ENCODE measurements around the gene LMTK2. TPM values are rescaled to one million over a fixed set of nuclear protein-coding genes. Genes with fewer than 3 reads are reported as not detected.

The LMTK2 gene
- total RNA-seq, 2 experiments from 2014 or later: 10.0 to 17.5 TPM

- intact Hi-C loops (cut with micrococcal nuclease; ENCODE audit: unreplicated experiment): no loop called here
These were observed 104.0 kb downstream of the LMTK2 start for GRCh38 chr7:98210513-98211220.

GRCh38 chr7:98211221-98211675 is 104.6 kb downstream of the LMTK2 start, which contains the start of gene BHLHA15:
TSS of gene BHLHA15 (plus strand) at chr7:98211439. CDS start at chr7:98212310, 871 bp downstream.
- intact Hi-C loops (cut with micrococcal nuclease; ENCODE audit: unreplicated experiment): no loop called here

More at GRCh38 chr7:98210513-98211220, 104.0 kb downstream of the LMTK2 start:
- H3K4me3 ChIP-seq (ENCODE audit: low read depth, low read length, poor library complexity, severe bottlenecking): no peak overlapping the region
- H3K36me3 ChIP-seq (ENCODE audit: insufficient read depth, low read length): peaks cover 15% of the 10 kb centered on the region; the same call in 1 of the 2 replicates
- H3K27ac ChIP-seq (ENCODE audit: low read depth, low read length, poor library complexity, severe bottlenecking): no peak overlapping the region
- H4K20me1 ChIP-seq (ENCODE audit: insufficient read depth, low read length): no peaks in the 10 kb centered on the region
- no peaks in the 10 kb centered on the region for H3K9me3 ChIP-seq (ENCODE audit: low read length)
- ChIA-PET POLR2A (interaction anchor here (0.7 kb wide), 1 partner anchor 153 kb away, joined by 3 read pairs; no protein-coding TSS in a partner anchor), CTCF (ENCODE audit: unreplicated experiment) (no interaction called here)
- no peak overlapping the region for H2AFZ ChIP-seq (ENCODE audit: low read length)
- no peaks in the 10 kb centered on the region for H3K9me2 ChIP-seq (ENCODE audit: insufficient read depth, low read length)
- TF ChIP-seq CTCF (conservative IDR thresholded peaks at IDR 0.05; ENCODE audit: low read length) (no peak), EZH2phosphoT487 (IDR thresholded peaks at IDR 0.05; ENCODE audit: borderline replicate concordance, low read depth, low read length) (no peak)
- H3K4me2 ChIP-seq (ENCODE audit: low read length): no peak overlapping the region
- DNase-seq (ENCODE audit: low spot score): no peak
- no TSS peak for BruUV-seq (replicated peaks)
- H3K4me1 ChIP-seq (ENCODE audit: insufficient read depth, low read length, poor library complexity, severe bottlenecking): peaks cover 6% of the 10 kb centered on the region
- H3K79me2 ChIP-seq (ENCODE audit: insufficient read depth, low read depth, low read length): no peaks in the 10 kb centered on the region

More at GRCh38 chr7:98211221-98211675, 104.6 kb downstream of the LMTK2 start, which contains the start of gene BHLHA15:
- ChIA-PET CTCF (ENCODE audit: unreplicated experiment) (no interaction called here), POLR2A (no interaction called here)
- Histone ChIP-seq H3K79me2 (ENCODE audit: insufficient read depth, low read depth, low read length) (no peaks in the 10 kb centered on the region), H2AFZ (ENCODE audit: low read length) (no peak within 1 kb of the TSS), H3K36me3 (ENCODE audit: insufficient read depth, low read length) (peaks cover 9% of the 10 kb centered on the region; the same call in 1 of the 2 replicates), H3K9me2 (ENCODE audit: insufficient read depth, low read length) (no peaks in the 10 kb centered on the region), H3K27ac (ENCODE audit: low read depth, low read length, poor library complexity, severe bottlenecking) (no peak within 1 kb of the TSS), H4K20me1 (ENCODE audit: insufficient read depth, low read length) (no peaks in the 10 kb centered on the region), H3K9me3 (ENCODE audit: low read length) (no peaks in the 10 kb centered on the region), H3K4me2 (ENCODE audit: low read length) (peak within 1 kb of the TSS; percentile 53), H3K4me1 (ENCODE audit: insufficient read depth, low read length, poor library complexity, severe bottlenecking) (peaks cover 6% of the 10 kb centered on the region), H3K4me3 (ENCODE audit: low read depth, low read length, poor library complexity, severe bottlenecking) (peak within 1 kb of the TSS; percentile 56)
- no TSS peak for BruUV-seq (replicated peaks)
- no peak for TF ChIP-seq EZH2phosphoT487 (IDR thresholded peaks at IDR 0.05; ENCODE audit: borderline replicate concordance, low read depth, low read length)
- no peak for TF ChIP-seq CTCF (conservative IDR thresholded peaks at IDR 0.05; ENCODE audit: low read length)
- peak; percentile 59 for DNase-seq (ENCODE audit: low spot score)

Data from OCI-LY7 (cell line).